ENCODE measurements around the gene DHX15.

DHX15 gene

GRCh38 chr4:24582235-24582832, 2.0 kb downstream of the DHX15 start:
- no peak for DNase-seq (ENCODE audit: low read depth in 2 of 2)

DNA sequence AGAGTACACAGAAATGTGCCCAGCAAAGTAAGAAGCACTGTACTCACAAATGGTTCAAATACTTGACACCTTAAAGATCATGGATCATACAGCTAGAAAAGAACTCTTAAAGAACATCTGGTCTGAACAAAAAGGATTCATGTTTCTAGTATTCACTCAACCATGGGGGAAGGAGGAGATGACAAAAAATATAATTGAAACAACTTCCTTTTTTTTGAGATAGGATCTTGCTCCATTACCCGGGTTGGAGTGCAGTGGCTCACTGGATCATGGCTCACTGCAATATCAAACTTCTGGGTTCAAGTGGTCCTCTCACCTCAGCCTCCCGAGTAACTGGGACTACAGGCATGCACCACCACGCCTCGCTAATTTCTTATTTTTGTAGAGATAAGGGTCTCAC, 6.0 kb downstream of the DHX15 start:
- DNase-seq (ENCODE audit: low read depth in 2 of 2): no peak

DNA sequence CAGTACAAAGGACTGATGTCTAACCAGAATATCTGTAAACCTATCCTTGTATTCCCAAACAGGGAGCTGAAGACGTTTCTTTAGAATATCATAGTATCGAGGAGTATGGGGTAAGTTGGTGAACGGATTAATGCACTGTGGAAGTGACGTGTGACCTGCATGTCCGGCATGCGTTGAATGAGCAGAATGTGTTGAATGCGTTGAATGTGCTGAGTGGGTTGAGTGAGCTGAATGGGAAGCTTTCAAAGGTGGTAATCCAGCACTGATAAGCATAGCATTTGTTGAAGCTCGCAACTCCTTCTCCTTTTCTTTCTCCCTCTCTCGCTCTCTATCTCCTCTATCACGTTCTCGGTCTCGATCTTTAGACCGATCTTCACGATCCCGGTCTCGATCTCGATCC, 8.1 kb downstream of the DHX15 start:
- no peak for DNase-seq (ENCODE audit: low read depth in 2 of 2)

DNA sequence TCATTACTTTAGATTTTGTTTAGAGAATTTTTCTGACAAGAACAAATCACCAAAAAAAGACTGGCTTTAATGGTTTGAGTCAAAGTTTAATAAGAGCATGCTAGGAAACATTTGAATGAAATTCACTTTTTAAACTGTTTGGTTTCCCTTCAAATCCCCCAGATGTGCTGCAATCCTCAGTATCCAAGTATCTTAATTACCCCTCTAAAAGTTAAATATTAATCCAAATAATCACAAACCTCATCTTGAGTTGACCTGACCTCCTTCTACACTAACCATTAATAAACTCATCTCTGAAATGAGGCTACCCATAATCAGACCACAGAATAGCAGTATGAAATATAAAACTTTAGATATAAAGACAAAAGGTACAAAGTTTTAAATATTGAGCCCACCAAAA, 10.1 kb downstream of the DHX15 start:
- no peak for DNase-seq (ENCODE audit: low read depth in 2 of 2)

GRCh38 chr4:24573582-24573981, 10.8 kb downstream of the DHX15 start:
- no peak for DNase-seq (ENCODE audit: low read depth in 2 of 2)

- no peak for DNase-seq (ENCODE audit: low read depth in 2 of 2)
Observed at GRCh38 chr4:24570574-24571236, 13.6 kb downstream of the DHX15 start.

- DNase-seq (ENCODE audit: low read depth in 2 of 2): no peak
Observed at GRCh38 chr4:24570172-24570571, 14.2 kb downstream of the DHX15 start.

- no peak for DNase-seq (ENCODE audit: low read depth in 2 of 2)
Observed at GRCh38 chr4:24569662-24570061, 14.7 kb downstream of the DHX15 start.

- no peak for DNase-seq (ENCODE audit: low read depth in 2 of 2)
Observed at GRCh38 chr4:24568425-24568824, 15.9 kb downstream of the DHX15 start.

- no peak for DNase-seq (ENCODE audit: low read depth in 2 of 2)
Observed at GRCh38 chr4:24565054-24565453, 19.3 kb downstream of the DHX15 start.

DNA sequence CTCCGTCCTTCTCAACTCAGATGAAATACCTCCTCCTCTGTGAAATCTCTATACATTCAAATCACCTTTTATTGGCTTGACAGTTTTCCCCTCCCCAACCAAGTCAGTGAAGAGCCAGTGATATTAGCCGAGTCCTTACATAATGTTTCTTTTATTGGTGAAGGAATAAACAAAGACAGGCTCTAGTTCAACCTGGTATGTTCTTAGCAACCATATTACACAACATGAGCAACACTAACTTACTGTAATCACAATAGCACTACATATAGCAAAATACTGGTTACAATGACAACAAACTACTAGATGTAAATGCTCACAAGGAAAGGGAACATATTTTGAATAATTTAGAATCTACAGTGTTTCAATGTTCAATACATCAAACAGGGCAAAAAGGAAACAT, 19.9 kb downstream of the DHX15 start:
- DNase-seq (ENCODE audit: low read depth in 2 of 2): no peak

GRCh38 chr4:24561438-24562139, 22.8 kb downstream of the DHX15 start:
- DNase-seq (ENCODE audit: low read depth in 2 of 2): no peak

GRCh38 chr4:24560868-24561368, 23.4 kb downstream of the DHX15 start:
- no peak for DNase-seq (ENCODE audit: low read depth in 2 of 2)

DNA sequence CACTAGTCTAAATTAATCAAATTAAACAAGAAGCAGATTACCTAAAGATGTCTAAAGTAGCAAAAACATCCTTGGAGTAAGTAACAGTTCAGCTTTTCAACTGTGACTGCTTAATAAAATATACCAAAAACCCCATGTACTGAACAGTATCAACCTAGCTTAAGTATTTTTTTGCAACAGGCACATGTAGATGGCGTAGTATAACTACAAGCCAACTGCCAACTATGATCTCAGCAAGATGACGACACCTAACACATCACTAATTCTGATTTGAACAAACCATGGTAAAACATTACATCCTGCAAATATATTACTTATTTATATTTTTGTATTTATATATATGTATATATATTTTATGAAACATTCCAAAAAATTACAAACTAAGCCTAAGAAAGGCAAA, 24.5 kb downstream of the DHX15 start:
- no peak for DNase-seq (ENCODE audit: low read depth in 2 of 2)

- no peak for DNase-seq (ENCODE audit: low read depth in 2 of 2)
Observed at GRCh38 chr4:24559032-24559821, 25.1 kb downstream of the DHX15 start.

GRCh38 chr4:24557026-24558025, 27.0 kb downstream of the DHX15 start:
- DNase-seq (ENCODE audit: low read depth in 2 of 2): no peak

- DNase-seq (ENCODE audit: low read depth in 2 of 2): no peak
Observed at GRCh38 chr4:24551492-24552289, 32.7 kb downstream of the DHX15 start.

DNA sequence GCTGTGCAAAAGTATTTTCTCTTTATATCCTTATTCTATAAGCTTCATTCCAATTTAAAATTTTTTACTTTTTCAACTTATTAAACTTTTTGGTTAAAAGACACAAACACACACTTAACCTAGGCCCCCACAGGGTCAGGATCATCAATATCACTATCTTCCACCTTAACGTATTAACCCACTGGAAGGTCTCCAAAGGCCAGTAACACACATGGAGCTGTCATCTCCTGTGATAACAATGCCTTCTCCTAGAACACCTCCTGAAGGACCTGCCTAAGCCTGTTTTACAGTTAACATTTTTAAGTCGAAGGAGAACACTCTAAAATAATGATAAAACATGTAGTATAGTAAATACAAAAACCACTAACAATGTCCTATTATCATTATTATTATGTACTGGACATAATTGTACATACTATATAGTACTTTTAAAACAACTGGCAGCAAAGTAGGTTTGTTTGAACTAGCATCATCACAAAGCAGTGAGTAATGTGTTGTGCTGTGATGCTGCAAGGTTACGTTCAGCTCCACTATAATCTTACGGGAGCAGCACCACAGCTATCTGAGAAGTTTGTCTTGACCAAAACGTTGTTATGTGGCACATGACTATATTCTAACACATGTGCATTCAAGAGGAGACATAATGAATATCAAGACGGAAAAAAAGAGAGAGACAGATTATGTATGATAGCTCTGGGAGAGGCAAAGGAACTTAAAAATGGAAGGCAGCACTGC, 33.7 kb downstream of the DHX15 start:
- DNase-seq (ENCODE audit: low read depth in 2 of 2): no peak

- no peak for DNase-seq (ENCODE audit: low read depth in 2 of 2)
Observed at GRCh38 chr4:24547979-24548378, 36.4 kb downstream of the DHX15 start.

All from stimulated activated CD8-positive, alpha-beta memory T cell treated with anti-CD3 and anti-CD28 coated beads, Interleukin-15, amount 100 ng/mL, for 48 hours (primary cell).